ENCODE measurements around the gene ADAM12.

DNA sequence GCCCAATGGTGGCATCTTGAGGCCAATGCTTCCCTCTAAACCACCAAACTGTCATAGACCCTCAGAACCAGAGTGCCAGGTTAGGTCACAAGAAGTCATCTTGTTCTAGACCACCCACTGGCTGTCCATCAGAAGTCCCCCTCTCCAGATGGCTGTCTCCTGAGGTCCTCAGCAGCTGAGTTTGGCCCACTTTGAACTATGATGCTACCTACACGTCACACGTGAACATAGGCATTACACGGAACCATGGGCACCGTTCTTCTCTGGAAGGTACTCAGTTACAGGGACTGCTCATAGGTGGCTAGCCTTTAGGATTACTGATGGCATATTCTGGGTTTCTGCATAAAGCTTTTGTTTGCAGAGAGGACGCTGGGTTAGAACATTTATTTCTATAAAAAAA, 166.4 kb downstream of the ADAM12 start:
- TF ChIP-seq CTCF (IDR thresholded peaks at IDR 0.05) (no peak), POLR2A (IDR thresholded peaks at IDR 0.05) (no peak)
